Measurements from ENCODE around the gene LIPT1.
"Not testable (repeated sequence)": the region's sequence is repeated elsewhere in the genome, so short reads cannot be mapped to it uniquely, and the experiment has no call there.

Gene LIPT1

GRCh38 chr2:99154643-99155536, at the start of gene LIPT1, which contains the start of gene TSGA10:
Gene LIPT1, plus strand, starts transcription at chr2:99154967. Its CDS starts 6,991 bp downstream, at chr2:99161958.
Gene TSGA10, minus strand, starts transcription at chr2:99154942. Its CDS starts 45,503 bp downstream, at chr2:99109439.
- peak; percentile 83 for DNase-seq

GRCh38 chr2:99106913-99107312, 47.9 kb upstream of the LIPT1 start:
- no peak for DNase-seq

GRCh38 chr2:99111236-99111635, 43.5 kb upstream of the LIPT1 start:
- no peak for DNase-seq

- no peak for DNase-seq
Observed at GRCh38 chr2:99111945-99112344, 42.8 kb upstream of the LIPT1 start.

- DNase-seq = no peak
Observed at GRCh38 chr2:99112617-99113016, 42.1 kb upstream of the LIPT1 start.

GRCh38 chr2:99127981-99128380, 26.8 kb upstream of the LIPT1 start:
- DNase-seq = no peak

- DNase-seq = not testable (repeated sequence)
Observed at GRCh38 chr2:99135044-99135556, 19.7 kb upstream of the LIPT1 start.

GRCh38 chr2:99139003-99139402, 15.8 kb upstream of the LIPT1 start:
- no peak for DNase-seq

- no peak for DNase-seq
Observed at GRCh38 chr2:99140056-99140859, 14.5 kb upstream of the LIPT1 start.

- no peak for DNase-seq
Observed at GRCh38 chr2:99140860-99141109, 14.0 kb upstream of the LIPT1 start.

GRCh38 chr2:99141110-99142108, 13.4 kb upstream of the LIPT1 start, which contains the start of gene C2orf15:
Gene C2orf15, plus strand, starts transcription at chr2:99141707. Its CDS starts 8,852 bp downstream, at chr2:99150559.
- DNase-seq = peak; percentile 78

GRCh38 chr2:99150706-99151105, 4.1 kb upstream of the LIPT1 start:
- DNase-seq = peak; percentile 73

- no peak for DNase-seq
Observed at GRCh38 chr2:99152199-99152895, 2.4 kb upstream of the LIPT1 start.

- no peak for DNase-seq
Observed at GRCh38 chr2:99153921-99154604, 704 bp upstream of the LIPT1 start.

- DNase-seq = no peak
Observed at GRCh38 chr2:99156891-99157290, 2.1 kb downstream of the LIPT1 start.

- DNase-seq = no peak
Observed at GRCh38 chr2:99158599-99158998, 3.8 kb downstream of the LIPT1 start.

GRCh38 chr2:99159594-99159993, 4.8 kb downstream of the LIPT1 start:
- DNase-seq = no peak

- DNase-seq = no peak
Observed at GRCh38 chr2:99166218-99166617, 11.5 kb downstream of the LIPT1 start.

GRCh38 chr2:99169534-99169933, 14.8 kb downstream of the LIPT1 start:
- no peak for DNase-seq

GRCh38 chr2:99171377-99172140, 16.8 kb downstream of the LIPT1 start:
- no peak for DNase-seq

Data from SIG-M5 (cell line).